Liver (tissue), 9 donors: ENCODE measurements around the gene PNPT1. TPM values are rescaled to one million over a fixed set of nuclear protein-coding genes. Genes with fewer than 3 reads are reported as not detected.

ENCODE experiments used
- DNase-seq: peaks from one replicate; pipeline ENCODE4 v3.0.0-alpha.2; 2017; ENCODE audit warnings: low spot score
- H3K27ac ChIP-seq, 2 donors: one replicate each; pipeline ENCODE4 v1.7.0; 2013; ENCODE audit warnings: inconsistent platforms in 2 of 2, low read length in 2 of 2, control low read depth in 1 of 2, low read depth in 1 of 2, mild to moderate bottlenecking in 1 of 2
- H3K27me3 ChIP-seq, 4 donors: one replicate each; pipeline versions ENCODE4 v1.6.1 to v1.7.0; 2013; ENCODE audit warnings: low read length in 3 of 4, inconsistent platforms in 1 of 4, mild to moderate bottlenecking in 1 of 4, moderate library complexity in 1 of 4; ENCODE audit not compliant: control insufficient read depth in 4 of 4, insufficient read depth in 4 of 4
- H3K36me3 ChIP-seq, 4 donors: one replicate each; pipeline versions ENCODE4 v1.6.1 to v1.7.0; 2013; ENCODE audit warnings: low read length in 3 of 4, mild to moderate bottlenecking in 3 of 4, low read depth in 1 of 4, moderate library complexity in 1 of 4; ENCODE audit not compliant: control insufficient read depth in 4 of 4, insufficient read depth in 3 of 4
- H3K4me1 ChIP-seq, 4 donors: one replicate each; pipeline versions ENCODE4 v1.6.1 to v1.7.0; 2013; ENCODE audit warnings: low read length in 3 of 4, mild to moderate bottlenecking in 3 of 4, moderate library complexity in 1 of 4; ENCODE audit not compliant: control insufficient read depth in 4 of 4, insufficient read depth in 4 of 4
- H3K4me3 ChIP-seq, 3 donors: one replicate each; pipeline versions ENCODE4 v1.6.1 to v1.7.0; 2013; ENCODE audit warnings: low read length in 3 of 3, control low read depth in 1 of 3, low read depth in 1 of 3, mild to moderate bottlenecking in 1 of 3
- H3K9ac ChIP-seq, 2 donors: one replicate each; pipeline ENCODE4 v1.7.0; 2013; ENCODE audit warnings: low read length in 2 of 2, mild to moderate bottlenecking in 2 of 2, moderate library complexity in 2 of 2, control low read depth in 1 of 2, low read depth in 1 of 2
- H3K9me3 ChIP-seq, 4 donors: one replicate each; pipeline versions ENCODE4 v1.6.1 to v1.7.0; 2013; ENCODE audit warnings: low read length in 3 of 4; ENCODE audit not compliant: control insufficient read depth in 4 of 4
- EGR1 ChIP-seq, 2 donors: IDR thresholded peaks; 2 replicates each; pipeline ENCODE4 v1.6.1; 2016 to 2018; ENCODE audit warnings: antibody characterized with exemption in 2 of 2, low read depth in 2 of 2
- FOXA1 ChIP-seq: IDR thresholded peaks from 2 replicates; pipeline ENCODE4 v1.6.1; 2016; ENCODE audit warnings: antibody characterized with exemption
- FOXA2 ChIP-seq: IDR thresholded peaks from 2 replicates; pipeline ENCODE4 v1.6.1; 2016; ENCODE audit warnings: antibody characterized with exemption
- GABPA ChIP-seq, 2 donors: IDR thresholded peaks in 1 of 2; conservative IDR thresholded peaks in 1 of 2; 2 replicates each; pipeline ENCODE4 v1.6.1; 2016; ENCODE audit warnings: antibody characterized with exemption in 2 of 2, mild to moderate bottlenecking in 1 of 2, moderate library complexity in 1 of 2
- HNF4A ChIP-seq, 2 donors: conservative IDR thresholded peaks; 2 replicates each; pipeline ENCODE4 v1.6.1; 2016; ENCODE audit warnings: antibody characterized with exemption in 2 of 2, mild to moderate bottlenecking in 2 of 2
- JUND ChIP-seq, 2 donors: IDR thresholded peaks; 2 replicates each; pipeline ENCODE4 v1.6.1; 2016; ENCODE audit warnings: antibody characterized with exemption in 2 of 2
- MAX ChIP-seq: IDR thresholded peaks from 2 replicates; pipeline ENCODE4 v1.6.1; 2016; ENCODE audit warnings: antibody characterized with exemption
- NR2F2 ChIP-seq: IDR thresholded peaks from 2 replicates; pipeline ENCODE4 v1.6.1; 2016; ENCODE audit warnings: antibody characterized with exemption
- RAD21 ChIP-seq, 2 donors: IDR thresholded peaks; 2 replicates each; pipeline ENCODE4 v1.6.1; 2016; ENCODE audit warnings: antibody characterized with exemption in 2 of 2, mild to moderate bottlenecking in 2 of 2
- REST ChIP-seq: IDR thresholded peaks from 2 replicates; pipeline ENCODE4 v1.6.1; 2016; ENCODE audit warnings: antibody characterized with exemption, mild to moderate bottlenecking
- RXRA ChIP-seq, 2 donors: IDR thresholded peaks; 2 replicates each; pipeline ENCODE4 v1.6.1; 2017 to 2018; ENCODE audit warnings: antibody characterized with exemption in 2 of 2, mild to moderate bottlenecking in 1 of 2
- SP1 ChIP-seq: IDR thresholded peaks from 2 replicates; pipeline ENCODE4 v1.6.1; 2018; ENCODE audit warnings: antibody characterized with exemption, mild to moderate bottlenecking
- TAF1 ChIP-seq: conservative IDR thresholded peaks from 2 replicates; pipeline ENCODE4 v1.6.1; 2016; ENCODE audit warnings: antibody characterized with exemption, mild to moderate bottlenecking
- YY1 ChIP-seq: IDR thresholded peaks from 2 replicates; pipeline ENCODE4 v1.6.1; 2016; ENCODE audit warnings: antibody characterized with exemption, mild to moderate bottlenecking
- WGBS: extraction: QIAGEN DNeasy Blood & Tissue Kit; methylation state at CpG from one replicate; pipeline ENCODE4 v1.1.7; 2013; 5-methylcytosine and 5-hydroxymethylcytosine counted together
- polyA plus RNA-seq, 2 donors: library from polyadenylated mRNA; stranded (reverse) in 1 of 2; unstranded in 1 of 2; fragments of 200-250 nt in 1 of 2; fragments of >200 nt in 1 of 2; fragmentation: Nextera tagmentation in 1 of 2; extraction: Ambion mirVana in 1 of 2; gene quantifications; one replicate each; pipeline versions ENCODE4 v1.2.1 to v1.2.3, GENCODE V29; 2013 to 2015
- total RNA-seq, 2 donors: library from RNA; depleted of rRNA; stranded (reverse); fragments of >200 nt; gene quantifications; one replicate each; pipeline ENCODE4 v1.2.3, GENCODE V29; 2014
- TF ChIP-seq, protein P1 (sequence below): fragments of 150-350 bp; IDR thresholded peaks from 2 replicates; pipeline ENCODE4 v1.5.1; 2017; ENCODE audit warnings: improper control_type of control experiment, low read depth, low read length; ENCODE audit not compliant: missing input control
- donor health status: healthy.
- donor health status: healthy.
- donor health status: healthy.
- donor health status: healthy.
- donor health status: healthy.

Gene PNPT1
- total and polyA plus RNA-seq, 4 donors: 8.0 to 11.4 (median 8.7) TPM

GRCh38 chr2:55729136-55729685 is 35.6 kb upstream of the PNPT1 start:
- H3K27ac ChIP-seq: no peak overlapping the region
- 43% methylated on average over 1 of the region's 1 CpG for WGBS
- TF ChIP-seq REST: no peak
- no peak for TF ChIP-seq FOXA2
- TF ChIP-seq FOXA1: no peak
- TF ChIP-seq TAF1: no peak
- TF ChIP-seq GABPA (IDR thresholded peaks at IDR 0.05 in 1 of 2, conservative IDR thresholded peaks at IDR 0.05 in 1 of 2): no peak
- no peak for TF ChIP-seq YY1
- no peak for TF ChIP-seq RAD21 (IDR thresholded peaks at IDR 0.05)
- TF ChIP-seq SP1: no peak
- no peak for TF ChIP-seq MAX
- H3K9me3 ChIP-seq: no peaks in the 10 kb centered on the region
- no peaks in the 10 kb centered on the region for H3K36me3 ChIP-seq
- H3K4me1 ChIP-seq: no peaks in the 10 kb centered on the region
- no peak overlapping the region for H3K4me3 ChIP-seq
- H3K27me3 ChIP-seq: no peaks in the 10 kb centered on the region
- no peak for DNase-seq
- no peak overlapping the region for H3K9ac ChIP-seq

- no peak for DNase-seq
- no peak for TF ChIP-seq NR2F2
- TF ChIP-seq TAF1: no peak
- no peak for TF ChIP-seq SP1
- no peak for TF ChIP-seq GABPA (IDR thresholded peaks at IDR 0.05 in 1 of 2, conservative IDR thresholded peaks at IDR 0.05 in 1 of 2)
- no peak for TF ChIP-seq RXRA (IDR thresholded peaks at IDR 0.05)
- no peak for TF ChIP-seq FOXA2
- no peak for TF ChIP-seq EGR1 (IDR thresholded peaks at IDR 0.05; ENCODE audit: low read depth in 2 of 2)
- TF ChIP-seq JUND (IDR thresholded peaks at IDR 0.05): no peak
- no peak for TF ChIP-seq FOXA1
- TF ChIP-seq, protein P1, sequence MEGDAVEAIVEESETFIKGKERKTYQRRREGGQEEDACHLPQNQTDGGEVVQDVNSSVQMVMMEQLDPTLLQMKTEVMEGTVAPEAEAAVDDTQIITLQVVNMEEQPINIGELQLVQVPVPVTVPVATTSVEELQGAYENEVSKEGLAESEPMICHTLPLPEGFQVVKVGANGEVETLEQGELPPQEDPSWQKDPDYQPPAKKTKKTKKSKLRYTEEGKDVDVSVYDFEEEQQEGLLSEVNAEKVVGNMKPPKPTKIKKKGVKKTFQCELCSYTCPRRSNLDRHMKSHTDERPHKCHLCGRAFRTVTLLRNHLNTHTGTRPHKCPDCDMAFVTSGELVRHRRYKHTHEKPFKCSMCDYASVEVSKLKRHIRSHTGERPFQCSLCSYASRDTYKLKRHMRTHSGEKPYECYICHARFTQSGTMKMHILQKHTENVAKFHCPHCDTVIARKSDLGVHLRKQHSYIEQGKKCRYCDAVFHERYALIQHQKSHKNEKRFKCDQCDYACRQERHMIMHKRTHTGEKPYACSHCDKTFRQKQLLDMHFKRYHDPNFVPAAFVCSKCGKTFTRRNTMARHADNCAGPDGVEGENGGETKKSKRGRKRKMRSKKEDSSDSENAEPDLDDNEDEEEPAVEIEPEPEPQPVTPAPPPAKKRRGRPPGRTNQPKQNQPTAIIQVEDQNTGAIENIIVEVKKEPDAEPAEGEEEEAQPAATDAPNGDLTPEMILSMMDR: no peak
- no peak for TF ChIP-seq MAX
- TF ChIP-seq RAD21 (IDR thresholded peaks at IDR 0.05): no peak
- TF ChIP-seq HNF4A (conservative IDR thresholded peaks at IDR 0.05): no peak
- WGBS: 64% methylated on average over 5 of the region's 5 CpGs
- Histone ChIP-seq H3K27me3 (peaks cover 0 to 8% (median 0%) of the 10 kb centered on the region in 4 donors), H3K9me3 (no peaks in the 10 kb centered on the region), H3K4me1 (no peaks in the 10 kb centered on the region), H3K9ac (no peak overlapping the region), H3K4me3 (no peak overlapping the region), H3K36me3 (no peaks in the 10 kb centered on the region), H3K27ac (no peak overlapping the region)
These were observed 28.1 kb upstream of the PNPT1 start for GRCh38 chr2:55721596-55722215.
